Measurements from ENCODE around the gene BLACAT1. TPM values are rescaled to one million over a fixed set of nuclear protein-coding genes. Genes with fewer than 3 reads are reported as not detected.

BLACAT1 gene
- total RNA-seq, 4 donors from 2014 or later, result 0.26 TPM; not detected in 3

DNA sequence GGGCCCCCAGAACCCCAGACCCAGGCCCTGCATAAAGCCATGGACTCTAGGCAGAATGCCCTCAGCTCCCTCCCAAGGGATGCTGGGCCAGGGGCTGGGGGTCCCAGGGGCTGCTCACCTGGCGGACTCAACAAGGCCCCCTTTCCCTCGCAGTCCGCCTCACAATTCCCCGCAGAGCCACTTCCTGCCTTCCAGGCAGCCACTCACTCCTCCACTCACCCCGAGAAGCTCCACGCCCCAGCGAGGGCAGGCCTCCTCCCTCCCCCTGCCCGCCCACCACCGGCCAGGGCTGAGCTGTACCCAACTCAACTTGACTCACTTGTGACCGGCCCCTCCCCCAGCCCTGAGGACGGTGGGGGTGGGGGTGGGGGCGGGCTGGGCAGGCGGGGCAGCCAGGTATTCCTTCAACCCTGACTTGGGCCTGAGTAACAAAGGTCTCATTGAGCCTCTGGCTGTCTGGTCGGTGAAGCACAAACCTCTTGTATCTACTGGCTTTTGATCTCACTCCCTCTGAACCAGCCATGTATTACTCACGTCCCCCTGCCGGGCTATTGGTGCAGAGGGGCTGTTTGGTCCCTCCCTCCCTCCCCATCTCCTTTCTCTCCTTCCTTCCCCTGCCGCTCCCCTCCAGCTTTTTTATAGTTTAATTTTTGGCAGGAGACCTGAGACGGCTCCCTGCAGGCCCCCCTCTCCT, 5.9 kb downstream of the BLACAT1 start:
- TF ChIP-seq CTCF (IDR thresholded peaks at IDR 0.05), result no peak
- TF ChIP-seq POLR2A (IDR thresholded peaks at IDR 0.05), result no peak
- no peak for DNase-seq (ENCODE audit: low spot score in 2 of 2)
- no peak overlapping the region for H3K4me3 ChIP-seq (ENCODE audit: low read depth, poor library complexity, severe bottlenecking)
- intact Hi-C loops (cut with DNase I; ENCODE audit: low total_unique reads), result no loop called here
- WGBS, 2 donors, result 27 to 28% methylated on average over 12 to 18 of the region's 18 CpGs

GRCh38 chr1:205449254-205449749, 6.5 kb downstream of the BLACAT1 start:
- DNase-seq (ENCODE audit: low spot score in 2 of 2), result no peak
- TF ChIP-seq POLR2A (IDR thresholded peaks at IDR 0.05) (no peak), CTCF (IDR thresholded peaks at IDR 0.05) (no peak)
- WGBS, 2 donors, result 61 to 70% methylated on average over 3 to 4 of the region's 4 CpGs
- intact Hi-C loops (cut with DNase I; ENCODE audit: low total_unique reads), result no loop called here
- no peak overlapping the region for H3K4me3 ChIP-seq (ENCODE audit: low read depth, poor library complexity, severe bottlenecking)

GRCh38 chr1:205448540-205449253, 7.1 kb downstream of the BLACAT1 start:
- no peak overlapping the region for H3K4me3 ChIP-seq (ENCODE audit: low read depth, poor library complexity, severe bottlenecking)
- 73 to 82% methylated on average over 6 of the region's 6 CpGs for whole genome bisulfite sequencing, 2 donors
- TF ChIP-seq CTCF (IDR thresholded peaks at IDR 0.05) (no peak), POLR2A (IDR thresholded peaks at IDR 0.05) (no peak)
- intact Hi-C loops (cut with DNase I; ENCODE audit: low total_unique reads), result no loop called here
- DNase-seq (ENCODE audit: low spot score in 2 of 2), result no peak

DNA sequence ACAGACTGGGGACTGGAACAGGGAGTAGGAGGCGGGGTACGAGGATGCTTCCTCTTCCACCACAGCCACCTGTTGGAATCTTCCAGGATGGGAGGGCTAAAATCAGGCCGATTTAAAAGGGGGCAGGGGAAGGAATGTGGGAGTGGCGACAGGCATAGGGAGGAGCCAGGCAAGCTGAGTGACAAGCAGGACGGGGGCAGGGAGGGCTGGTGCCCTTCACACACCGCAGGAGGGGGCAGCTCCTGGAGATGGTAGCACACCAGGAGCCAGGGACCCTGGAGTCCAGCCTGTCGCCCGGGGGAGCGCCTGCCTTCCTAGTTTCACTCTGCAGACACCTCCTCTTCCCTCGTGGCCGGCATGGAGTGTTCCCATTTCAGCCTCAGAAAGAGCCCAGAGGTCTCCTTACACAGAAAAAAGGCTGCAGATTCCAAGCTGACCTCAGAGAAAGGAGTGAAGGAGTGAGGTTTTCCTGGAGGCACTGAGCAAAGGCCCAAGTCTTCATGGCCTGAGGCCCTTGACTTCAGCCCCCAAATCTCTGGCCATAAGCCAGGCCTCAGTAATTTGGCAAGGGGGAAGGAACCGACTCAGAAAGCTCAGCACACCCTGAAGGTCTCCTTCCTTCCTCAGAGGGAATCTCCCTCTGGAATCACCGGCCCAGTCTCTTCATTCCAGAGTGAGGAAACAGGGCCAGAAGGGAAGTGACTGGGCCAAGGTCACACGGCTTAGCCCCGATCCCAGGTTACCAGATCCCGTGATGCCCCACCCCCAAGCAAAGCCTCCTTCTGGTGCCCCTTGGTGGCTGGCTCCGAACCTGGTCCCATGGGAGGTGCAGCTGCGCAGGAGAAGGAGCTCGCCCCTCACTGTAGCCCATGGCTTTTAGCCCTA, 8.1 kb downstream of the BLACAT1 start:
- intact Hi-C loops (cut with DNase I; ENCODE audit: low total_unique reads), result no loop called here
- WGBS, 2 donors, result 43 to 51% methylated on average over 19 of the region's 19 CpGs
- H3K4me3 ChIP-seq (ENCODE audit: low read depth, poor library complexity, severe bottlenecking), result no peak overlapping the region

More for the DNA sequence above, 8.1 kb downstream of the BLACAT1 start:
- DNase-seq (ENCODE audit: low spot score in 2 of 2), result no peak
- TF ChIP-seq POLR2A (IDR thresholded peaks at IDR 0.05) (no peak), CTCF (IDR thresholded peaks at IDR 0.05) (no peak)

Data from lower leg skin (tissue), 4 donors.